Right atrium auricular region (tissue), 2 donors: Measurements from ENCODE around the gene CACNA1C. TPM values are rescaled to one million over a fixed set of nuclear protein-coding genes. Genes with fewer than 3 reads are reported as not detected.

Experiments used
- DNase-seq: peaks from one replicate; pipeline ENCODE4 v3.0.0-alpha.2; 2019; ENCODE audit warnings: low spot score
- H3K27ac ChIP-seq, 2 donors: fragments of 200-600 bp; sonication (generic); 1 replicate in 1 of 2; 2 replicates in 1 of 2; pipeline ENCODE4 v1.5.1; 2016 to 2019
- H3K27me3 ChIP-seq, 2 donors: fragments of 200-600 bp; sonication (generic); one replicate each; pipeline versions ENCODE4 v1.5.1 to v1.6.0; 2017 to 2019
- H3K36me3 ChIP-seq: fragments of 200-600 bp; sonication (generic); one replicate; pipeline ENCODE4 v1.5.1; 2016
- H3K4me1 ChIP-seq, 2 donors: fragments of 200-600 bp; sonication (generic); one replicate each; pipeline versions ENCODE4 v1.5.1 to v1.6.0; 2017 to 2019
- H3K4me3 ChIP-seq, 2 donors: fragments of 200-600 bp; sonication (generic); 1 replicate in 1 of 2; 2 replicates in 1 of 2; pipeline ENCODE4 v1.5.1; 2017 to 2019; ENCODE audit warnings: mild to moderate bottlenecking in 1 of 2, moderate library complexity in 1 of 2
- H3K9me3 ChIP-seq, 2 donors: fragments of 200-600 bp; sonication (generic); one replicate each; pipeline ENCODE4 v1.5.1; 2019
- CTCF ChIP-seq, 2 donors: fragments of 200-600 bp; sonication (generic); IDR thresholded peaks; one replicate each; pipeline ENCODE4 v1.5.1; 2019; ENCODE audit warnings: antibody characterized with exemption in 2 of 2
- total RNA-seq, 2 donors: library from RNA; depleted of rRNA; stranded (reverse); fragments of >200 nt; gene quantifications; one replicate each; pipeline ENCODE4 v1.1.0, GENCODE V29; 2016

The CACNA1C gene
- total RNA-seq, 2 donors from 2014 or later: 83.1 to 93.6 TPM

- no peak for TF ChIP-seq CTCF (IDR thresholded peaks at IDR 0.05)
- no peaks in the 10 kb centered on the region for H3K9me3 ChIP-seq
- no peak for DNase-seq
- no peaks in the 10 kb centered on the region for H3K27me3 ChIP-seq
- H3K4me3 ChIP-seq: no peak overlapping the region
- H3K4me1 ChIP-seq: peaks cover 3 to 63% of the 10 kb centered on the region in 2 donors
- peak overlapping the region in 1 of 2 donors; percentile 83 for H3K27ac ChIP-seq
- peaks cover 4% of the 10 kb centered on the region for H3K36me3 ChIP-seq
Measured at GRCh38 chr12:2242216-2242615, 189.4 kb downstream of the CACNA1C start.

GRCh38 chr12:2242816-2243215 lies 190.0 kb downstream of the CACNA1C start:
- no peak for DNase-seq
- Histone ChIP-seq H3K4me1 (peaks cover 3 to 69% of the 10 kb centered on the region in 2 donors), H3K4me3 (no peak overlapping the region), H3K27me3 (no peaks in the 10 kb centered on the region), H3K36me3 (peaks cover 4% of the 10 kb centered on the region), H3K27ac (peak overlapping the region; percentile 74 to 83), H3K9me3 (no peaks in the 10 kb centered on the region)
- TF ChIP-seq CTCF (IDR thresholded peaks at IDR 0.05): no peak

- Histone ChIP-seq H3K4me3 (no peak overlapping the region), H3K4me1 (peaks cover 3 to 72% of the 10 kb centered on the region in 2 donors), H3K36me3 (peaks cover 4% of the 10 kb centered on the region), H3K9me3 (no peaks in the 10 kb centered on the region), H3K27me3 (no peaks in the 10 kb centered on the region), H3K27ac (peak overlapping the region; percentile 74 to 83)
- no peak for DNase-seq
- TF ChIP-seq CTCF (IDR thresholded peaks at IDR 0.05): no peak
Measured at GRCh38 chr12:2243275-2243674, 190.5 kb downstream of the CACNA1C start.

GRCh38 chr12:2244013-2244861 lies 191.4 kb downstream of the CACNA1C start:
- Histone ChIP-seq H3K27me3 (no peaks in the 10 kb centered on the region), H3K4me1 (peaks cover 3 to 72% of the 10 kb centered on the region in 2 donors), H3K36me3 (peaks cover 4% of the 10 kb centered on the region), H3K27ac (peak overlapping the region; percentile 74 to 83), H3K9me3 (no peaks in the 10 kb centered on the region), H3K4me3 (no peak overlapping the region)
- no peak for DNase-seq
- TF ChIP-seq CTCF (IDR thresholded peaks at IDR 0.05): no peak

- DNase-seq: no peak
- H3K9me3 ChIP-seq: no peaks in the 10 kb centered on the region
- peaks cover 10% of the 10 kb centered on the region for H3K36me3 ChIP-seq
- H3K4me1 ChIP-seq: peaks cover 3 to 70% of the 10 kb centered on the region in 2 donors
- H3K4me3 ChIP-seq: no peak overlapping the region
- no peak for TF ChIP-seq CTCF (IDR thresholded peaks at IDR 0.05)
- no peaks in the 10 kb centered on the region for H3K27me3 ChIP-seq
- peak overlapping the region; percentile 34 to 85 for H3K27ac ChIP-seq
Measured at GRCh38 chr12:2246358-2246757, 193.6 kb downstream of the CACNA1C start.
